Measurements from ENCODE around the gene PBX3. TPM values are rescaled to one million over a fixed set of nuclear protein-coding genes. Genes with fewer than 3 reads are reported as not detected.

Gene PBX3
- total and polyA plus RNA-seq, 2 experiments from 2014 or later: 13.4 to 30.9 TPM

GRCh38 chr9:125803526-125803925 lies 56.4 kb downstream of the PBX3 start:
- Histone ChIP-seq H3K27ac (no peak overlapping the region), H3K27me3 (replicated peaks; ENCODE audit: insufficient read depth) (no peaks in the 10 kb centered on the region), H3K79me2 (ENCODE audit: insufficient read depth) (peaks cover 70% of the 10 kb centered on the region), H3K4me2 (ENCODE audit: unreplicated experiment) (no peak overlapping the region), H3K9me3 (ENCODE audit: low read depth) (no peaks in the 10 kb centered on the region), H3K9ac (no peak overlapping the region), H3K4me3 (no peak overlapping the region), H3K4me1 (ENCODE audit: insufficient read depth) (peaks cover 33% of the 10 kb centered on the region), H2AFZ (no peak overlapping the region), H4K20me1 (ENCODE audit: insufficient read depth) (no peaks in the 10 kb centered on the region), H3K9me2 (ENCODE audit: insufficient read depth) (no peaks in the 10 kb centered on the region), H3F3A (ENCODE audit: insufficient read depth) (peaks cover 14% of the 10 kb centered on the region), H3K36me3 (ENCODE audit: low read depth) (no peaks in the 10 kb centered on the region)
- WGBS, 2 experiments (ENCODE audit: low coverage in 1 of 2, low lambda C conversion rate in 2 of 2, missing lambda C conversion rate in 2 of 2): 36 to 39% methylated on average over 2 of the region's 2 CpGs
- no peak for DNase-seq
- in situ Hi-C loops (cut with MboI): no loop called here
- TF ChIP-seq EZH2 (IDR thresholded peaks at IDR 0.05; ENCODE audit: insufficient read depth, poor library complexity, severe bottlenecking) (no peak), EZH2phosphoT487 (IDR thresholded peaks at IDR 0.05; ENCODE audit: insufficient read depth, low read depth) (no peak)

- no peak overlapping the region for H3K4me3 ChIP-seq
- in situ Hi-C loops (cut with MboI): no loop called here
- H2AFZ ChIP-seq: no peak overlapping the region
- H3K27ac ChIP-seq: peak overlapping the region; percentile 50
- H3K36me3 ChIP-seq (ENCODE audit: low read depth): no peaks in the 10 kb centered on the region
- peak; percentile 68 for DNase-seq
- peak overlapping the region; percentile 8 for H3K4me2 ChIP-seq (ENCODE audit: unreplicated experiment)
- no peaks in the 10 kb centered on the region for H3K9me2 ChIP-seq (ENCODE audit: insufficient read depth)
- no peaks in the 10 kb centered on the region for H3K9me3 ChIP-seq (ENCODE audit: low read depth)
- peaks cover 38% of the 10 kb centered on the region for H3K4me1 ChIP-seq (ENCODE audit: insufficient read depth)
- H3K79me2 ChIP-seq (ENCODE audit: insufficient read depth): peaks cover 70% of the 10 kb centered on the region
- H3K9ac ChIP-seq: no peak overlapping the region
- WGBS, 2 experiments (ENCODE audit: low coverage in 1 of 2, low lambda C conversion rate in 2 of 2, missing lambda C conversion rate in 2 of 2): 47 to 90% methylated on average over 1 to 2 of the region's 2 CpGs
- no peak for TF ChIP-seq EZH2 (IDR thresholded peaks at IDR 0.05; ENCODE audit: insufficient read depth, poor library complexity, severe bottlenecking)
- no peaks in the 10 kb centered on the region for H4K20me1 ChIP-seq (ENCODE audit: insufficient read depth)
- H3K27me3 ChIP-seq (replicated peaks; ENCODE audit: insufficient read depth): no peaks in the 10 kb centered on the region
- H3F3A ChIP-seq (ENCODE audit: insufficient read depth): peaks cover 24% of the 10 kb centered on the region
Observed at GRCh38 chr9:125805057-125805456, 57.9 kb downstream of the PBX3 start.

- Histone ChIP-seq H3F3A (ENCODE audit: insufficient read depth) (peaks cover 24% of the 10 kb centered on the region), H3K27ac (peak overlapping the region; percentile 50), H3K9me2 (ENCODE audit: insufficient read depth) (no peaks in the 10 kb centered on the region), H2AFZ (no peak overlapping the region), H3K27me3 (replicated peaks; ENCODE audit: insufficient read depth) (no peaks in the 10 kb centered on the region), H3K4me3 (no peak overlapping the region), H3K9ac (no peak overlapping the region), H3K9me3 (ENCODE audit: low read depth) (no peaks in the 10 kb centered on the region), H3K4me2 (ENCODE audit: unreplicated experiment) (peak overlapping the region; percentile 8), H4K20me1 (ENCODE audit: insufficient read depth) (no peaks in the 10 kb centered on the region), H3K36me3 (ENCODE audit: low read depth) (no peaks in the 10 kb centered on the region), H3K4me1 (ENCODE audit: insufficient read depth) (peaks cover 41% of the 10 kb centered on the region), H3K79me2 (ENCODE audit: insufficient read depth) (peaks cover 71% of the 10 kb centered on the region)
- TF ChIP-seq EZH2 (IDR thresholded peaks at IDR 0.05; ENCODE audit: insufficient read depth, poor library complexity, severe bottlenecking): no peak
- TF ChIP-seq EZH2phosphoT487 (IDR thresholded peaks at IDR 0.05; ENCODE audit: insufficient read depth, low read depth): no peak
- no peak for DNase-seq
- in situ Hi-C loops (cut with MboI): no loop called here
Observed at GRCh38 chr9:125805586-125805985, 58.4 kb downstream of the PBX3 start.

GRCh38 chr9:125807079-125807478 lies 59.9 kb downstream of the PBX3 start:
- Histone ChIP-seq H3K9me3 (ENCODE audit: low read depth) (no peaks in the 10 kb centered on the region), H3K9ac (no peak overlapping the region), H4K20me1 (ENCODE audit: insufficient read depth) (no peaks in the 10 kb centered on the region), H2AFZ (no peak overlapping the region), H3K36me3 (ENCODE audit: low read depth) (no peaks in the 10 kb centered on the region), H3K4me1 (ENCODE audit: insufficient read depth) (peaks cover 41% of the 10 kb centered on the region), H3F3A (ENCODE audit: insufficient read depth) (peaks cover 24% of the 10 kb centered on the region), H3K4me3 (no peak overlapping the region), H3K4me2 (ENCODE audit: unreplicated experiment) (peak overlapping the region; percentile 14), H3K9me2 (ENCODE audit: insufficient read depth) (no peaks in the 10 kb centered on the region), H3K79me2 (ENCODE audit: insufficient read depth) (peaks cover 74% of the 10 kb centered on the region), H3K27ac (peak overlapping the region; percentile 50), H3K27me3 (replicated peaks; ENCODE audit: insufficient read depth) (no peaks in the 10 kb centered on the region)
- 82 to 90% methylated on average over 3 of the region's 3 CpGs for WGBS, 2 experiments (ENCODE audit: low coverage in 1 of 2, low lambda C conversion rate in 2 of 2, missing lambda C conversion rate in 2 of 2)
- peak; percentile 77 for DNase-seq
- TF ChIP-seq EZH2 (IDR thresholded peaks at IDR 0.05; ENCODE audit: insufficient read depth, poor library complexity, severe bottlenecking) (no peak), EZH2phosphoT487 (IDR thresholded peaks at IDR 0.05; ENCODE audit: insufficient read depth, low read depth) (no peak)
- in situ Hi-C loops (cut with MboI): no loop called here

- no peak overlapping the region for H3K27ac ChIP-seq
- no peak for TF ChIP-seq EZH2phosphoT487 (IDR thresholded peaks at IDR 0.05; ENCODE audit: insufficient read depth, low read depth)
- no peak for TF ChIP-seq EZH2 (IDR thresholded peaks at IDR 0.05; ENCODE audit: insufficient read depth, poor library complexity, severe bottlenecking)
- peaks cover 87% of the 10 kb centered on the region for H3K79me2 ChIP-seq (ENCODE audit: insufficient read depth)
- H3K4me1 ChIP-seq (ENCODE audit: insufficient read depth): peaks cover 36% of the 10 kb centered on the region
- no peak overlapping the region for H2AFZ ChIP-seq
- 0 out of 2 replicates have a peak, but pooled peaks cover 5% of the 10 kb centered on the region for H4K20me1 ChIP-seq (ENCODE audit: insufficient read depth)
- H3K36me3 ChIP-seq (ENCODE audit: low read depth): no peaks in the 10 kb centered on the region
- H3K4me3 ChIP-seq: no peak overlapping the region
- H3K9me3 ChIP-seq (ENCODE audit: low read depth): no peaks in the 10 kb centered on the region
- H3K4me2 ChIP-seq (ENCODE audit: unreplicated experiment): no peak overlapping the region
- in situ Hi-C loops (cut with MboI): no loop called here
- DNase-seq: no peak
- H3K27me3 ChIP-seq (replicated peaks; ENCODE audit: insufficient read depth): no peaks in the 10 kb centered on the region
- peaks cover 27% of the 10 kb centered on the region for H3F3A ChIP-seq (ENCODE audit: insufficient read depth)
- H3K9ac ChIP-seq: no peak overlapping the region
- H3K9me2 ChIP-seq (ENCODE audit: insufficient read depth): no peaks in the 10 kb centered on the region
Observed at GRCh38 chr9:125810161-125810560, 63.0 kb downstream of the PBX3 start.
